NT2/D1 (cell line): Measurements from ENCODE around the gene PMP22.

ENCODE experiments used
- DNase-seq: peaks from one replicate; pipeline ENCODE4 v3.0.0-alpha.2; 2011; ENCODE audit warnings: low read depth, low spot score
- H3K27me3 ChIP-seq: 2 replicates; pipeline ENCODE4 v1.6.0; 2011; ENCODE audit warnings: mild to moderate bottlenecking; ENCODE audit not compliant: insufficient read length, insufficient read depth
- H3K36me3 ChIP-seq: 2 replicates; pipeline ENCODE4 v1.6.1; 2011; ENCODE audit warnings: mild to moderate bottlenecking, low read length, mixed read lengths; ENCODE audit not compliant: insufficient read depth, insufficient read length
- H3K4me1 ChIP-seq: 2 replicates; pipeline ENCODE4 v1.5.1; 2011; ENCODE audit not compliant: insufficient read depth, insufficient read length
- H3K4me3 ChIP-seq: 2 replicates; pipeline ENCODE4 v1.5.1; 2011; ENCODE audit warnings: low read depth; ENCODE audit not compliant: insufficient read length
- H3K9ac ChIP-seq: 2 replicates; pipeline ENCODE4 v1.6.0; 2011; ENCODE audit warnings: low read depth; ENCODE audit not compliant: insufficient read length
- H3K9me3 ChIP-seq: 2 replicates; pipeline ENCODE4 v1.5.1; 2011; ENCODE audit warnings: mild to moderate bottlenecking, low read length; ENCODE audit not compliant: insufficient read depth
- SUZ12 ChIP-seq: IDR thresholded peaks from 2 replicates; pipeline ENCODE4 v1.6.1; 2011; ENCODE audit not compliant: insufficient read length, insufficient read depth; ENCODE audit errors: extremely low read depth
- YY1 ChIP-seq: IDR thresholded peaks from 2 replicates; pipeline ENCODE4 v1.6.1; 2011; ENCODE audit not compliant: insufficient read length, insufficient read depth
- ZNF274 ChIP-seq: IDR thresholded peaks from 2 replicates; pipeline ENCODE4 v1.6.1; 2011; ENCODE audit warnings: mild to moderate bottlenecking, low read depth, low read length

Gene PMP22

DNA sequence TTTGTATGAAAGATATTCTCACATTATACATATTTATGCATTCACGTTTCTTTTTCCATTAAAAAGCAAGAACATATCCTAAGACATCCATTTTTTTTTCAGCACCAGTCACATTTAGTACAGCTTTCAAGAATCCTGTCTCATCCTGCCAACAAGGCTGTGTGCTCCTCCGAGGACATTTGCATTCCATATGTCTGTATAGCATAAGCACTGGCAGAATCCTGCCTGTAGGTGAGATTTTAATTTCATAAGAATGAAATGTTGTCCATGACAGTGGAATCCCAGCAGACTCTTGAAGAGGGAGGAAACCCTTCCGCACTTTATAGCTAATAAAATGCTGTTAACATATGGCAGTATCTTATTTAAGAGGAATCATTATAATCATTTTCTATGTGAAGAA lies 2.9 kb upstream of the PMP22 start:
- H3K36me3 ChIP-seq: no peaks in the 10 kb centered on the region
- TF ChIP-seq ZNF274 (no peak), YY1 (no peak), SUZ12 (no peak)
- DNase-seq: no peak

DNA sequence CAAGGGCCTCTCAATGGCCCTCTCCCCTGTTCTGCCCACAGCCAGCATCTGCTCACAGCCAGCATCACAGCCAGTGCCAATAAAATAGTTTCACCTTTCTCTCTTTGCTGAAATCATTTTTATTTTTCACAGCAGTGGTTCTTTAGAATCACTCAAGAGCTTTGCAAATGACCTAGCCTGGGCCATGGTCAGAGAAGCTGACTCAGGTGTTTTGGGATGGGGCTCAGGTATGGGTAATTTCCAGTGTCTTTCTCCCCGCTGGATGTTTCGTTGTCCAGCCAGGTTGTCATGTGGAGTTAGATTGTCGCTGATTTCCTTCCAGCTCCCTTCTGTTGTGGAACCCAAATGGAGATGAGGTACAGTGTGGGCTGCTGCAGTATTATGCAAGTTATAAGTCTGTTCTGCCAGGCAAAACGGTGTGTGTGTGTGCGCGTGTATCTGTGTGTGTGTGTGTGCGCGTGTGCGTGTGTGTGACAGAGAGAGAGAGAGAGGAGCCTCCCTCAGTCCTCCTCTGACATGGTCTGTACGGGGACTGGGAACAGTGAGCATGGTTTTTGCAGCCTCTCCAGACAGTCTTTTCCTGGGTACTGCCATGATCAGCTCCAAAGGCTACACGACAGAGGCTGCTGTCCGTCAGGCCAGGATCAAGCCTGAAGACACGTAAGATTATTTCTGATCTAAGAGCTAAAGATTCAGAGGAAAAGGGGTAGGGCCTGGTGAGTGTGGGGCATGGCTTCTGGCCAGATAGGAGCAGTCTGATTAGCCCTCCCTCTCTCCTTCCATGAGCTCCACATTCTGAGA lies 1.4 kb upstream of the PMP22 start:
- Histone ChIP-seq H3K9ac (no peak overlapping the region), H3K27me3 (peaks cover 31% of the 10 kb centered on the region), H3K4me1 (no peaks in the 10 kb centered on the region), H3K4me3 (no peak overlapping the region), H3K9me3 (no peaks in the 10 kb centered on the region), H3K36me3 (no peaks in the 10 kb centered on the region)
- no peak for TF ChIP-seq YY1
- DNase-seq: no peak

More for the DNA sequence above, 2.9 kb upstream of the PMP22 start:
- H3K27me3 ChIP-seq: peaks cover 16% of the 10 kb centered on the region
- H3K9ac ChIP-seq: no peak overlapping the region
- no peaks in the 10 kb centered on the region for H3K9me3 ChIP-seq
- H3K4me3 ChIP-seq: no peak overlapping the region
- H3K4me1 ChIP-seq: no peaks in the 10 kb centered on the region

DNA sequence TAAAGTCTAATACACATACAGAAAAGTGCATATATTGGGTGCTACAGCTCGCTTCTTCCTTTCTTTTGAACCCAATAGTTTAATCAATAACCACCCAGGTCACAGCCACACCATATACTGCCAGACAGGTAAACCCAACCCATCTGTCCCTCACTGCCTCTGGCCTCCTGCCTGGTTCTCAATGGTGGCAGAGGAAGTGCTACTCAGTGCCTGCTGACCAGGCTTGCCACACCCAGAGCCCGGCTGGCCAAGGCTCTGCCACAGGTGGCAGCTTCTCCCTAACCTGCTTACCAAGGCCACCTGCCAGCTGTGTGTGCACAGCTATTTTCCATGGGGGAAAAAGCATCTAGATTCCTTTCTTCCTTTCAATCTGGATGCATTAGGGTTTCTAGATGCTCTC lies 584 bp downstream of the PMP22 start:
- H3K4me1 ChIP-seq: no peaks in the 10 kb centered on the region
- H3K9ac ChIP-seq: no peak overlapping the region
- H3K36me3 ChIP-seq: peaks cover 7% of the 10 kb centered on the region
- no peak for DNase-seq
- peaks cover 39% of the 10 kb centered on the region for H3K27me3 ChIP-seq
- H3K4me3 ChIP-seq: no peak overlapping the region
- H3K9me3 ChIP-seq: no peaks in the 10 kb centered on the region
- TF ChIP-seq ZNF274: no peak
- TF ChIP-seq YY1: no peak
- no peak for TF ChIP-seq SUZ12

DNA sequence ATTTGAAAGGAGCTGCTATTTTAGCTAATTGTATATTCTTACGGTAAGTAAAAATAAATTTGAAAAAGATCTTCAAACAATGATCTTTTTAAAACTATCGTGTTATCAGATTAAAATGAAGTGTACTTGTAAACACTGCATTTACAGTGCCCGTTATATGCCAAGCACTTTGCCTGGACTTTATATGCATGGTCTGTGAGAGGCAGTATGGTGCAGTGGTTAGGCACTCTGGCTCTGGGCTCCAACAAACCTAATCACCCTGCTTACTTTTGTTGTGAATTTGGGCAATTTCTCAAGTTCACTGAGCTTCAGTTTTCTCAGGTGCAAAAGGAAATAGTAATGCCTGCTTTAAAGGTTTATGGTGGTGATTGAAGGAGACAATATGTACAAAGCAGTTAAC lies 1.4 kb downstream of the PMP22 start:
- peaks cover 39% of the 10 kb centered on the region for H3K27me3 ChIP-seq
- no peaks in the 10 kb centered on the region for H3K9me3 ChIP-seq
- H3K9ac ChIP-seq: no peak overlapping the region
- DNase-seq: no peak
- TF ChIP-seq SUZ12 (no peak), YY1 (no peak), ZNF274 (no peak)
- H3K4me1 ChIP-seq: no peaks in the 10 kb centered on the region
- peaks cover 15% of the 10 kb centered on the region for H3K36me3 ChIP-seq
- peak overlapping the region; percentile 64 for H3K4me3 ChIP-seq

DNA sequence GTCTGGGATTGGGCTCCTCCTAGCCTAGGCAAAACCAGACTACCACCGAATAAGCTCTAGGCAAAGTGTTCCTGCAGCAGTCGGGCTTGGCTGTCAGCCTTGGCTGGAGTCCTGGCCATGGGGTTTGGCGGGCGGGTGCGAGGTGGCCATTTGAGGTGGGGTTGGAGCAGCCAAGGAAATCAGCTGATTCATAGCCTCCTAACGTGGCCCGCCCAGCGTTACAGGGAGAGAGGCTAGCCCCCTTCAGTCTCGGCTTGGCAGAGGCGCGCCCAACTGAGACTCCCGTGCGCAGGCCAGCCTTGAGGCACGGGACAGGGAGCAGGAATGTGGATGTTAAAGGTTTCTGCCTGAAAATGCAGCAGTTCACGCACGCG lies 1.9 kb downstream of the PMP22 start:
- DNase-seq: no peak
- H3K4me1 ChIP-seq: no peaks in the 10 kb centered on the region
- H3K27me3 ChIP-seq: peaks cover 39% of the 10 kb centered on the region
- no peaks in the 10 kb centered on the region for H3K9me3 ChIP-seq
- H3K36me3 ChIP-seq: peaks cover 20% of the 10 kb centered on the region
- peak overlapping the region; percentile 76 for H3K9ac ChIP-seq
- H3K4me3 ChIP-seq: peak overlapping the region; percentile 64
- no peak for TF ChIP-seq ZNF274
- TF ChIP-seq SUZ12: peak; percentile 39

DNA sequence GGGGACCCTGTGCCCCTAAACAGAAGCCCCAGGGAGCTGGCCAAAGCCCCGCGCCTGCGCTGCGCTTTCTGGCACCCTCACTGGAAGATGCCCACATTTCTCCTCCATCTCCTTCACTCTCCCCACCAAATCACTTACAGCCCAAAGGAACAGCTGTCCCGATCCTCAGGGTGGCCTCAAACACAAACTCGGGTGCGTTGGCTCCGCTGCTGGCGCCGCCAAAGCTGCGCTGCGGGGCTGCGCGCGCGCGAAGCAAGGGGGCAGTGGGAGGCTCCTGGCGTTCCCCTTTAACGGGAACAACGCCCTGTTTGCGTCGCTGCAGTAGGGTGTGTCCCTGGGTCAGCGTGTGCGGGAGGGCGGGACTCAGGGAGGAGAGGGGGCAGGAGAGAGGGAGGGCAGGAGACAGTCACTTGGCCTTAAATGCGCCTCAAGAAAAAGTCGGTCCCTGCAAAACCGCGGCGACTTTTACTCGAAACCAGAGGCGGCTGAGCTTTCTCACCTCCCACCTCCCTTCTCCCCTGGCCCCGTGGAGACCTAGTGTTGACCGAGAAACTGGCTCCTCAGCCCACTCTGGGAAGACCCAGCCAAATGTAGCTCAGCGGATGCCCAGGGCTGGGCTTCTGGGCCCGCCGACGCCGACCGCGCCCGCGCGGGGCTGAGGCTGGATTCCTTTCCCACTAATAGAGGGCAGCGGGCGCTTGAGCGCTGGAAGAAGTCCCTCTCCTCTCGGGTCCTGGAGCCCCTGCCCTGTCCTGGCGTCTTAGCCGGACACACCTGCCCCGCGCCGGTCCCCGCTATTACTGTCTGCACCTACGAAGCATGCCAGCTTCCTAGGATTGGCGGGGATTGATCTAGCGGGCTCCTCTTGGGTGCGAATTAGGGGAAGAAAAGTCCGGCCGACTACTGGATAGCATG lies 2.6 kb downstream of the PMP22 start:
- Histone ChIP-seq H3K27me3 (peaks cover 39% of the 10 kb centered on the region), H3K9ac (peak overlapping the region; percentile 86)
- DNase-seq: peak; percentile 40

DNA sequence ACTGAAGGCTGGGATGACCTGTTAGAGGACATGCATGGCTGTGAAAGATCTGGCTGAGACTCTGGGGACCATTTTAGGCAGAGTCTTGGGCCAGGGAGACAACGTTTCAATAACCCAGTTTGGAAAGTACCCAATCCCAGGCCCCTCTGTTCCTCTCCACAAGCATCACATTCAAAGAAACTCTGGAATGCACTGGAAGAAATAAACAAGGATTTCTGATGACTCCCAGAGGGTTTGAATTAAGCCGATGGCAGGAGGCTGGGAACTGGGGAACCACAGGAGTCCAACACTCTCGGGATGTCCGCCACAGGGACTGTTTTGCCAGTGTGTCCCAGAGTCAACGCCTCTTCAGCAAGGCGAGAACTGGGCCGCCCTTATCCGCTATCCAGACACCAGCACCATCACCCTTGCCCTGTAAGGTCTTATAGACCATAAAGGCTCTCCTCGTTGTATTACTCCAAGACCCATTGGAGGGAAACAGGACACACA lies 3.3 kb downstream of the PMP22 start:
- no peaks in the 10 kb centered on the region for H3K9me3 ChIP-seq
- no peak for DNase-seq
- no peaks in the 10 kb centered on the region for H3K4me1 ChIP-seq
- peaks cover 34% of the 10 kb centered on the region for H3K36me3 ChIP-seq
- peaks cover 39% of the 10 kb centered on the region for H3K27me3 ChIP-seq
- H3K4me3 ChIP-seq: peak overlapping the region; percentile 64
- TF ChIP-seq SUZ12 (no peak), ZNF274 (no peak), YY1 (no peak)
- H3K9ac ChIP-seq: peak overlapping the region; percentile 86

More for the DNA sequence above, 2.6 kb downstream of the PMP22 start:
- Histone ChIP-seq H3K4me3 (peak overlapping the region; percentile 64), H3K9me3 (no peaks in the 10 kb centered on the region), H3K36me3 (peaks cover 27% of the 10 kb centered on the region), H3K4me1 (no peaks in the 10 kb centered on the region)
- TF ChIP-seq SUZ12 (no peak), YY1 (no peak)
